GM12878 (cell line): ENCODE data around the gene IPMK. TPM values are rescaled to one million over a fixed set of nuclear protein-coding genes. Genes with fewer than 3 reads are reported as not detected.

Source experiments
- ATAC-seq: fragments of 200-7000 bp; cut with Tn5 transposase; 3 replicates; pipeline ENCODE4 v1.9.1; 2020; ENCODE audit warnings: mild to moderate bottlenecking, moderate library complexity
- BruUV-seq: library from RNA; stranded (reverse); fragments of 400-500 nt; replicated peaks from 2 replicates; lab custom pipeline; 2021; lab: Mats Ljungman, UMichigan
- CTCF ChIA-PET: fragments of 300-600 bp; sonication (Branson Sonifier 250); formaldehyde crosslinking; extraction: SDS; loops from one replicate; lab custom pipeline; 2021; ENCODE audit warnings: inconsistent platforms; lab: Yijun Ruan, JAX
- POLR2A ChIA-PET: fragments of 350-600 bp; formaldehyde crosslinking; extraction: SDS; loops from one replicate; lab custom pipeline; 2021; ENCODE audit warnings: inconsistent platforms; lab: Charles Lee
- RAD21 ChIA-PET: fragments of 300-600 bp; sonication (Branson Sonifier 250); formaldehyde crosslinking; loops from one replicate; lab custom pipeline; 2023; ENCODE audit warnings: antibody characterized with exemption; ENCODE audit not compliant: unreplicated experiment; lab: Charles Lee
- SMC1A ChIA-PET: fragments of 300-600 bp; sonication (Branson Sonifier 250); formaldehyde crosslinking; loops from one replicate; lab custom pipeline; 2023; ENCODE audit not compliant: unreplicated experiment, uncharacterized antibody; lab: Charles Lee
- DNase-seq: peaks from one replicate; pipeline ENCODE4 v3.0.0-alpha.2; 2011; ENCODE audit warnings: low read depth, low spot score
- FAIRE-seq: peaks from 3 replicates; lab custom pipeline; 2011; peaks lifted over from hg19 to GRCh38; lab: Jason Lieb, UNC
- H2AFZ ChIP-seq: 2 replicates; pipeline ENCODE4 v1.6.0; 2011; ENCODE audit warnings: low read depth, low read length, control low read depth; ENCODE audit not compliant: control insufficient read depth
- H3K27ac ChIP-seq: 2 replicates; pipeline ENCODE4 v1.5.1; 2011; ENCODE audit warnings: control low read depth; ENCODE audit not compliant: control insufficient read depth, insufficient read depth
- H3K27me3 ChIP-seq, 2 experiments: replicated peaks in 1 of 2; 2 replicates each; pipeline versions ENCODE4 v1.6.0 to v1.6.1; 2011; ENCODE audit warnings: low read length in 1 of 2; ENCODE audit not compliant: control insufficient read depth in 2 of 2, insufficient read depth in 2 of 2
- H3K36me3 ChIP-seq, 2 experiments: 2 replicates each; pipeline ENCODE4 v1.5.1; 2011; ENCODE audit warnings: low read length in 1 of 2; ENCODE audit not compliant: control insufficient read depth in 2 of 2, insufficient read depth in 2 of 2
- H3K4me1 ChIP-seq: 2 replicates; pipeline ENCODE4 v1.6.1; 2011; ENCODE audit warnings: mild to moderate bottlenecking, low read length, moderate library complexity, mixed read lengths; ENCODE audit not compliant: control insufficient read depth, insufficient read depth
- H3K4me2 ChIP-seq: 2 replicates; pipeline ENCODE4 v1.6.0; 2011; ENCODE audit warnings: control low read depth; ENCODE audit not compliant: control insufficient read depth, insufficient read depth
- H3K4me3 ChIP-seq: fragments of 200-600 bp; sonication (generic); 2 replicates; pipeline ENCODE4 v1.5.1; 2016
- H3K79me2 ChIP-seq: 2 replicates; pipeline ENCODE4 v1.6.0; 2011; ENCODE audit warnings: low read length; ENCODE audit not compliant: control insufficient read depth, insufficient read depth
- H3K9ac ChIP-seq: 2 replicates; pipeline ENCODE4 v1.8.0; 2011; ENCODE audit warnings: low read length, control low read depth, mixed read lengths; ENCODE audit not compliant: control insufficient read depth, insufficient read depth
- H3K9me3 ChIP-seq: replicated peaks from 3 replicates; pipeline ENCODE4 v1.5.1; 2011; ENCODE audit warnings: mild to moderate bottlenecking, low read length; ENCODE audit not compliant: control insufficient read depth, insufficient read depth
- H4K20me1 ChIP-seq: 2 replicates; pipeline ENCODE4 v1.6.0; 2011; ENCODE audit not compliant: control insufficient read depth, insufficient read depth
- BHLHE40 ChIP-seq, 2 experiments: fragments of 450-650 bp in 1 of 2; IDR thresholded peaks; 2 replicates each; pipeline ENCODE4 v1.6.1; 2011 to 2017; ENCODE audit warnings: low read depth in 2 of 2, borderline replicate concordance in 1 of 2, improper control_type of control experiment in 1 of 2, low read length in 1 of 2, mild to moderate bottlenecking in 1 of 2
- CBX5 ChIP-seq: sonication (generic); IDR thresholded peaks from 2 replicates; pipeline ENCODE4 v1.6.1; 2016; ENCODE audit warnings: low read depth, moderate library complexity, mild to moderate bottlenecking, inconsistent platforms
- CREM ChIP-seq: IDR thresholded peaks from 2 replicates; pipeline ENCODE4 v1.6.1; 2014; ENCODE audit warnings: antibody characterized with exemption, low read depth
- GATAD2B ChIP-seq: fragments of 450-650 bp; conservative IDR thresholded peaks from 2 replicates; pipeline ENCODE4 v1.6.1; 2017; ENCODE audit warnings: low read depth, mild to moderate bottlenecking, moderate library complexity
- HDGF ChIP-seq: fragments of 450-650 bp; IDR thresholded peaks from 2 replicates; pipeline ENCODE4 v1.6.1; 2016; ENCODE audit warnings: antibody characterized with exemption
- IKZF1 ChIP-seq: fragments of 450-650 bp; conservative IDR thresholded peaks from 2 replicates; pipeline ENCODE4 v1.6.1; 2017; ENCODE audit warnings: antibody characterized with exemption, mild to moderate bottlenecking
- MAX ChIP-seq: IDR thresholded peaks from 2 replicates; pipeline ENCODE4 v1.6.1; 2012; ENCODE audit warnings: low read depth, low read length, improper control_type of control experiment
- MEF2B ChIP-seq: fragments of 450-650 bp; IDR thresholded peaks from 2 replicates; pipeline ENCODE4 v1.6.1; 2018; ENCODE audit warnings: mild to moderate bottlenecking, moderate library complexity; ENCODE audit not compliant: partially characterized antibody, poor library complexity, severe bottlenecking
- MYC ChIP-seq: IDR thresholded peaks from 2 replicates; pipeline ENCODE4 v1.6.1; 2011; ENCODE audit warnings: mild to moderate bottlenecking, low read length, moderate library complexity, inconsistent platforms; ENCODE audit not compliant: insufficient read depth, insufficient replicate concordance, insufficient read length, severe bottlenecking
- NBN ChIP-seq: fragments of 450-650 bp; IDR thresholded peaks from 2 replicates; pipeline ENCODE4 v1.6.1; 2016
- NKRF ChIP-seq: fragments of 450-650 bp; conservative IDR thresholded peaks from 2 replicates; pipeline ENCODE4 v1.6.1; 2017; ENCODE audit warnings: mild to moderate bottlenecking, moderate library complexity
- POLR2AphosphoS5 ChIP-seq: IDR thresholded peaks from 2 replicates; pipeline ENCODE4 v1.6.1; 2011; ENCODE audit warnings: mild to moderate bottlenecking, low read length, inconsistent platforms
- RFX5 ChIP-seq: IDR thresholded peaks from 2 replicates; pipeline ENCODE4 v1.6.1; 2011; ENCODE audit warnings: low read depth, low read length, improper control_type of control experiment
- SIN3A ChIP-seq: IDR thresholded peaks from 2 replicates; pipeline ENCODE4 v1.6.1; 2012; ENCODE audit warnings: low read depth, low read length, improper control_type of control experiment
- ZNF217 ChIP-seq: fragments of 450-650 bp; IDR thresholded peaks from 2 replicates; pipeline ENCODE4 v1.6.1; 2017; ENCODE audit warnings: antibody characterized with exemption, mild to moderate bottlenecking
- ZNF274 ChIP-seq: IDR thresholded peaks from one replicate; pipeline ENCODE4 v1.8.0; 2011; ENCODE audit not compliant: insufficient read length, insufficient read depth
- ZNF384 ChIP-seq: IDR thresholded peaks from 2 replicates; pipeline ENCODE4 v1.6.1; 2012; ENCODE audit warnings: low read depth, mild to moderate bottlenecking, low read length, improper control_type of control experiment, borderline replicate concordance
- whole genome bisulfite sequencing: methylation state at CpG from one replicate; pipeline ENCODE4 v1.1.6; 2016; ENCODE audit warnings: low lambda C conversion rate; ENCODE audit not compliant: insufficient replicate concordance, insufficient coverage; ENCODE audit errors: missing lambda C conversion rate; 5-methylcytosine and 5-hydroxymethylcytosine counted together
- in situ Hi-C: fragments of 300-500 bp; cut with MboI; formaldehyde crosslinking; loops from 9 replicates; pipeline ENCODE4 v1.14.3; 2018; ENCODE audit warnings: mixed read lengths
- intact Hi-C: fragments of 100-400 bp; cut with micrococcal nuclease; formaldehyde crosslinking; loops from one replicate; pipeline ENCODE4 v1.14.2; 2022; ENCODE audit not compliant: unreplicated experiment
- polyA plus RNA-seq, 11 experiments: library from polyadenylated mRNA; depleted of rRNA in 4 of 11; unstranded in 6 of 11; stranded (reverse) in 5 of 11; fragments of >200 nt; fragmentation: Nextera tagmentation in 4 of 11; fragmentation: Illumina TruSeq in 1 of 11; extraction: Ambion mirVana in 4 of 11; extraction: Trizol in 1 of 11; gene quantifications; 1 replicate in 1 of 11; 2 replicates in 10 of 11; pipeline versions ENCODE4 v1.2.1 to v1.2.3, GENCODE V29; 2011 to 2016; ENCODE audit warnings: inconsistent platforms in 2 of 11, missing spikeins in 2 of 11, low read depth in 1 of 11
- total RNA-seq, 4 experiments: library from RNA; depleted of rRNA in 3 of 4; stranded (reverse); fragments of >200 nt in 3 of 4; fragmentation: Illumina TruSeq in 1 of 4; extraction: Trizol in 1 of 4; gene quantifications; 2 replicates each; pipeline versions ENCODE4 v1.2.1 to v1.2.3, GENCODE V29; 2013 to 2021

IPMK gene
- total and polyA plus RNA-seq, 10 of the 15 experiments (the other 5 are each of a cell fraction or from before 2014, with no cell fraction given), result 0.84 to 7.5 (median 3.6) TPM

DNA sequence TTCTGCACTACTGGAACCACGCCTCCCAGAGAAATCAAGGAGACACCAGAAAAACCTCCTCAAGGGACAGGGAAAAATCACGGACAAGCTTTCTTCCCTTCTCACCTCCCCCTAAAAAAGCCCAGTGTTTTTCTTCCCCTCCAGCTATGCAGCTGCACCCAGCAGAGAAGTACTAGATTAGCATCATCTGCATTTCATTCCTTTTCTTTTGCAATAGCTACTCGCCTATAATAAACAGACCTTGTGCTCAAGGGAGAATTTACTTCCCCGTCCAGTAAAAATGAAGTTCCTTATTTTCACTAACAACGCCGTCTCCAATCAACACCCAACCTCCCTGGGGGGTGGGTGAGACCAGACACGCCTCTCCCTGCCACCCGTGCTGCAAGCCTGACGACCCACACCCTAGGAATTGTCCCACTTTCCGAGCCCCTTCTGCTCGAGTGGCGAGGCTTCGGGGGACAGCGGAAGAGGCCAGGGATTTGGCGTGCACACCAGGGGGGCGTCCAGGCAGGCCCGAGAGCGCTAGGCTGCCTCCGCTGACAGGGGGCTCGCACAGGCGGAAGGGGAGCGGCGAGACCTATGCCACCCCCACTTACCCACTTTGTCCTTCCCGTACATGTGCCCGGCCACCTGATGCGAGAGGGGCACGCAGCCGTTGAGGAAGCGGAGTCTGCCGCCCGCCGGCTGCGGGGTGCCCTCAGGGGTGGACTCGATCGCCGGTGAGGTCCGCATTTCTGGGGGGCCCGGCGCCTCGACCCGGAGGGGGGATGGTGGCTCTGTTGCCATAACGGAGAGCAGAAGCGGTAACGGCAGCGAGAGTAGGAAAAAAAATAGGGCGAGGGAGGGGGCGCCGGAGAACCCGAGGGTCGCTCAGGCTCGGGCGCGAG lies 625 bp downstream of the IPMK start:
- H3K36me3 ChIP-seq, result no peaks in the 10 kb centered on the region
- H3K9ac ChIP-seq, result peak overlapping the region; percentile 78
- ChIA-PET POLR2A (no interaction called here), RAD21 (interaction anchor here (0.7 to 1.8 kb wide), 4 partner anchors 23 to 118 kb away, joined by 3 to 7 read pairs (median 4); partner anchors contain the start of gene TFAM), CTCF (interaction anchor here (0.6 to 2.2 kb wide), 4 partner anchors 24 to 855 kb away, joined by 3 to 8 read pairs (median 4); no protein-coding TSS in a partner anchor), SMC1A (interaction anchor here (0.7 to 1.2 kb wide), 3 partner anchors 26 to 90 kb away, joined by 3 to 5 read pairs (median 4); no protein-coding TSS in a partner anchor)
- no TSS peak for BruUV-seq
- peaks cover 79% of the 10 kb centered on the region for H3K79me2 ChIP-seq
- H3K27me3 ChIP-seq, result no peaks in the 10 kb centered on the region
- no peaks in the 10 kb centered on the region; the same call in 2 of the 3 replicates for H3K9me3 ChIP-seq
- H3K4me2 ChIP-seq, result peak overlapping the region; percentile 84
- intact Hi-C loops (loop anchor here (5.0 to 10.0 kb wide), 2 partner anchors 70 to 1638 kb away; partner anchors contain the start of genes CCDC6 and UBE2D1), in situ Hi-C loops (no loop called here)
- peak overlapping the region; percentile 80 for H3K27ac ChIP-seq
- DNase-seq, result no peak
- FAIRE-seq, result no peak
- H3K4me3 ChIP-seq, result peak overlapping the region; percentile 80
- no peaks in the 10 kb centered on the region for H4K20me1 ChIP-seq
- 1% methylated on average over 45 of the region's 53 CpGs for WGBS
- H2AFZ ChIP-seq, result peak overlapping the region; percentile 81
- peak; percentile 18 for ATAC-seq
- H3K4me1 ChIP-seq, result 0 out of 2 replicates have a peak, but pooled peaks cover 5% of the 10 kb centered on the region
- TF ChIP-seq SIN3A (0 out of 2 replicates have a peak, but pooled peaks have one; percentile 66), POLR2AphosphoS5 (0 out of 2 replicates have a peak, but pooled peaks have one; percentile 6), CBX5 (0 out of 2 replicates have a peak, but pooled peaks have one; percentile 42), GATAD2B (peak; percentile 81), NBN (0 out of 2 replicates have a peak, but pooled peaks have one; percentile 52), HDGF (0 out of 2 replicates have a peak, but pooled peaks have one; percentile 72), ZNF274 (no peak), MEF2B (peak; percentile 43), RFX5 (no peak), MAX (peak; percentile 64), CREM (no peak), IKZF1 (0 out of 2 replicates have a peak, but pooled peaks have one; percentile 56), BHLHE40 (IDR thresholded peaks at IDR 0.05; ENCODE audit: borderline replicate concordance in 1 of 2, low read depth in 2 of 2, low read length in 1 of 2) (peak; percentile 44 to 66; a peak in 3 of 4 replicates), ZNF384 (no peak), NKRF (peak; percentile 65), MYC (peak; percentile 57), ZNF217 (peak; percentile 41; the same call in 1 of the 2 replicates)
